ENCODE data around the gene MCHR1.
"Not testable (repeated sequence)": the region's sequence is repeated elsewhere in the genome, so short reads cannot be mapped to it uniquely, and the experiment has no call there.

Gene MCHR1

GRCh38 chr22:40694411-40694810 lies 15.1 kb downstream of the MCHR1 start:
- peak; percentile 88 for DNase-seq

- DNase-seq, result no peak
These were observed 22.0 kb downstream of the MCHR1 start for GRCh38 chr22:40701274-40701673.

GRCh38 chr22:40703174-40703573 lies 23.9 kb downstream of the MCHR1 start:
- no peak for DNase-seq

- DNase-seq, result peak; percentile 12
These were observed 24.5 kb downstream of the MCHR1 start for GRCh38 chr22:40703736-40704135.

GRCh38 chr22:40705918-40706682 lies 26.8 kb downstream of the MCHR1 start:
- no peak for DNase-seq

GRCh38 chr22:40707154-40707553 lies 27.9 kb downstream of the MCHR1 start:
- DNase-seq, result no peak

- DNase-seq, result no peak
These were observed 28.9 kb downstream of the MCHR1 start for GRCh38 chr22:40708177-40708576.

- DNase-seq, result peak; percentile 68
These were observed 30.6 kb downstream of the MCHR1 start for GRCh38 chr22:40709752-40710413.

- DNase-seq, result no peak
These were observed 33.0 kb downstream of the MCHR1 start for GRCh38 chr22:40712311-40712710.

- no peak for DNase-seq
These were observed 35.4 kb downstream of the MCHR1 start for GRCh38 chr22:40714499-40715337.

- no peak for DNase-seq
These were observed 36.8 kb downstream of the MCHR1 start for GRCh38 chr22:40716116-40716515.

GRCh38 chr22:40717657-40718056 lies 38.4 kb downstream of the MCHR1 start:
- DNase-seq, result not testable (repeated sequence)

- no peak for DNase-seq
These were observed 39.2 kb downstream of the MCHR1 start for GRCh38 chr22:40718250-40719204.

- DNase-seq, result no peak
These were observed 40.3 kb downstream of the MCHR1 start for GRCh38 chr22:40719599-40719998.

GRCh38 chr22:40720156-40720537 lies 40.9 kb downstream of the MCHR1 start:
- DNase-seq, result not testable (repeated sequence)

- DNase-seq, result no peak
These were observed 41.4 kb downstream of the MCHR1 start for GRCh38 chr22:40720538-40721256.

- peak; percentile 90 for DNase-seq
These were observed 42.0 kb downstream of the MCHR1 start for GRCh38 chr22:40721266-40721665.

GRCh38 chr22:40723396-40723933 lies 44.2 kb downstream of the MCHR1 start:
- DNase-seq, result no peak

GRCh38 chr22:40726514-40726913 lies 47.2 kb downstream of the MCHR1 start:
- no peak for DNase-seq

GRCh38 chr22:40727070-40727963 lies 48.0 kb downstream of the MCHR1 start:
- no peak for DNase-seq

All from NCI-H1694 (cell line).